ENCODE measurements around the gene KRT8. TPM values are rescaled to one million over a fixed set of nuclear protein-coding genes. Genes with fewer than 3 reads are reported as not detected.

The KRT8 gene
- total RNA-seq, 1 donor from 2014 or later: 22.8 TPM

DNA sequence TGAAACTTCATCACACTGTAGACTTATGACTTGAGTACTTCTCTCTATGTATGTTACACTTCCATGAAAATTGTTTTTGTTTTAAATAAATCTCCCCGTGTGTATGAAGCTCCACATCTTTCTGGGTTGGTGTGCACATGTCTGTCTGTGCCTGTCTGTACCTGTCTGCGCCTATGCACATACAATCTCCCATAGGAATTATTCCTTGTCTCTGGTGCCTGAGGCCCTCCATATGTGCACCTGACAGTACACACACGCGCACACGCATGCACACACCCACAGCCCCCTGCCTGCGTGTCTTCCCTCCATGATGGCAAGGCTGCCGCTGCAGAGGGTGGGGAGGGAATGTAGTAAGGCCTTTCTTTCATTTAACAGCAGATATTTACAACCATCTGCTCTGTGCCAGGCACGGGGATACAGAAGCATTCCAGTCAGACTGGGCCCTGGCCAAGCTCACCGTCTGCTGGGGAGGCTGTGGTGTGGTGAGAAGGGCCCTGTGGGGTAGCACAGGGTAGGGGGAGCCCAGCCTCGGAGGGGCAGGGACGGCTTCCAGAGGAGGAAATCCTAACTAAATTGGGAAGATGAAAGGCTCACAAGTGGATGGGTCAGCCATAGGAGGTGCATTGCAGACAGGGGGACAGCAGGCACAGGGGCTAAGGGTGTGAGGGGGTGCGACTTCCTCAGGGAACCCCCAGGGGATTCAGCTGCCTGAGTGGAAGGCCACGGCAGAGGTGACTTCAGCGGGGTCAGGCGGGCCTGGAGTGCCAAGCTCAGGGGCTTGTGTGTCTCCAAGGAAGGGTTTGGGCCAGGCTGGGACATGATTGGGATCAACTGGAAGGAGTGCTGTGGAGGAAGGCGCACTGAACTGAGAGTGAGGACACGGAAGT, 26.1 kb downstream of the KRT8 start:
- TF ChIP-seq, protein P1, sequence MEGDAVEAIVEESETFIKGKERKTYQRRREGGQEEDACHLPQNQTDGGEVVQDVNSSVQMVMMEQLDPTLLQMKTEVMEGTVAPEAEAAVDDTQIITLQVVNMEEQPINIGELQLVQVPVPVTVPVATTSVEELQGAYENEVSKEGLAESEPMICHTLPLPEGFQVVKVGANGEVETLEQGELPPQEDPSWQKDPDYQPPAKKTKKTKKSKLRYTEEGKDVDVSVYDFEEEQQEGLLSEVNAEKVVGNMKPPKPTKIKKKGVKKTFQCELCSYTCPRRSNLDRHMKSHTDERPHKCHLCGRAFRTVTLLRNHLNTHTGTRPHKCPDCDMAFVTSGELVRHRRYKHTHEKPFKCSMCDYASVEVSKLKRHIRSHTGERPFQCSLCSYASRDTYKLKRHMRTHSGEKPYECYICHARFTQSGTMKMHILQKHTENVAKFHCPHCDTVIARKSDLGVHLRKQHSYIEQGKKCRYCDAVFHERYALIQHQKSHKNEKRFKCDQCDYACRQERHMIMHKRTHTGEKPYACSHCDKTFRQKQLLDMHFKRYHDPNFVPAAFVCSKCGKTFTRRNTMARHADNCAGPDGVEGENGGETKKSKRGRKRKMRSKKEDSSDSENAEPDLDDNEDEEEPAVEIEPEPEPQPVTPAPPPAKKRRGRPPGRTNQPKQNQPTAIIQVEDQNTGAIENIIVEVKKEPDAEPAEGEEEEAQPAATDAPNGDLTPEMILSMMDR (IDR thresholded peaks at IDR 0.05): no peak
- TF ChIP-seq POLR2AphosphoS5 (IDR thresholded peaks at IDR 0.05; ENCODE audit: insufficient read depth in 1 of 2, low read depth in 1 of 2): no peak
- TF ChIP-seq POLR2A (IDR thresholded peaks at IDR 0.05): no peak
- Histone ChIP-seq H3K27ac (peak overlapping the region; percentile 88), H3K4me3 (peak overlapping the region; percentile 25 to 35), H3K27me3 (no peaks in the 10 kb centered on the region), H3K4me1 (peaks cover 52% of the 10 kb centered on the region), H3K9me3 (no peaks in the 10 kb centered on the region), H3K36me3 (no peaks in the 10 kb centered on the region)
- intact Hi-C loops (cut with DNase I): loop anchor here (5.0 to 10.0 kb wide), 2 partner anchors 296 to 504 kb away; no protein-coding TSS in a partner anchor
- DNase-seq (ENCODE audit: extremely low spot score in 2 of 2): no peak

DNA sequence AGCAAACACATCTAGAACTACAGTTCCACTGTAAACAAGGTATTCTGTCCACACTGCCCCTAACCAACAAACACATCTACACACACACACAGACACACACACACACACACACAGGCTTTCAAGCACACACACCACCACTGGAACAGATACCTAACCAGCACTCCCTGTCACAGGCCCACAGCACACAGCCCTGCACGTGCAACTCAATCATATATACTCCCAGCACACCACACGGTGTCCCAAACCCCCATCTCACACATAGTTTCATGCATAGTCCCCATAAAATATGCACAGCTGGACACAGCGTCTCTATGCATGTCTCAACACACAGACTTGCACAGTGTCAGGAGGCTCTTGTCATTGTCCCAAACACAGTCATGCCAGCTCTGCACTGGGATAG, 27.6 kb downstream of the KRT8 start:
- no peak for DNase-seq (ENCODE audit: extremely low spot score in 2 of 2)
- TF ChIP-seq, protein P1 (IDR thresholded peaks at IDR 0.05): no peak
- TF ChIP-seq POLR2AphosphoS5 (IDR thresholded peaks at IDR 0.05; ENCODE audit: insufficient read depth in 1 of 2, low read depth in 1 of 2) (no peak), POLR2A (IDR thresholded peaks at IDR 0.05) (no peak)
- H3K27me3 ChIP-seq: no peaks in the 10 kb centered on the region
- no peak overlapping the region for H3K4me3 ChIP-seq
- H3K36me3 ChIP-seq: no peaks in the 10 kb centered on the region
- peaks cover 67% of the 10 kb centered on the region for H3K4me1 ChIP-seq
- no peaks in the 10 kb centered on the region for H3K9me3 ChIP-seq
- H3K27ac ChIP-seq: peak overlapping the region; percentile 88
- intact Hi-C loops (cut with DNase I): loop anchor here (5.0 to 10.0 kb wide), 2 partner anchors 295 to 502 kb away; no protein-coding TSS in a partner anchor

DNA sequence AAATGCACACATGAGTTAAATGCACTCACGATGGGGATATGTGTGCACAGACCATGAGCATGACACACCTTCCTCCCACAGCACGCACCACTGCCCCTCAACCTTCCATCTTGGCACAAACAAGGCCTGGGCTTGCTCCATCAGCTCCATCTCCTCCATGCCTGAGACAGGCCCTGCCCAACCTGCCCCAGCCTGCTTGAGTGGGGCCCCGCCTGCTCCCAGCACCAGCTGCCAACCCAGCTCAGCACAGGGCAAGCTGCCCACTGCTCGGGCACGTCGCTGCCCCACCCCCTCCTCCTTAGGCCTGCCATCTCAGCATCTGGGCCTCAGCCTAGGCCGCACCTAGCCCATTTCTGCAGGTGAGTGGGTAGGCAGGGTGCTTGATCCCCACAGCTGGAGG, 28.5 kb downstream of the KRT8 start:
- H3K27me3 ChIP-seq: no peaks in the 10 kb centered on the region
- peak overlapping the region; percentile 99 for H3K27ac ChIP-seq
- no peak overlapping the region for H3K4me3 ChIP-seq
- H3K36me3 ChIP-seq: no peaks in the 10 kb centered on the region
- no peak for DNase-seq (ENCODE audit: extremely low spot score in 2 of 2)
- H3K4me1 ChIP-seq: peaks cover 76% of the 10 kb centered on the region
- peak; percentile 45 to 50 for TF ChIP-seq POLR2AphosphoS5 (IDR thresholded peaks at IDR 0.05; ENCODE audit: insufficient read depth in 1 of 2, low read depth in 1 of 2)
- TF ChIP-seq, protein P1 (IDR thresholded peaks at IDR 0.05): no peak
- intact Hi-C loops (cut with DNase I): loop anchor here (5.0 to 10.0 kb wide), 2 partner anchors 294 to 502 kb away; no protein-coding TSS in a partner anchor
- H3K9me3 ChIP-seq: no peaks in the 10 kb centered on the region

DNA sequence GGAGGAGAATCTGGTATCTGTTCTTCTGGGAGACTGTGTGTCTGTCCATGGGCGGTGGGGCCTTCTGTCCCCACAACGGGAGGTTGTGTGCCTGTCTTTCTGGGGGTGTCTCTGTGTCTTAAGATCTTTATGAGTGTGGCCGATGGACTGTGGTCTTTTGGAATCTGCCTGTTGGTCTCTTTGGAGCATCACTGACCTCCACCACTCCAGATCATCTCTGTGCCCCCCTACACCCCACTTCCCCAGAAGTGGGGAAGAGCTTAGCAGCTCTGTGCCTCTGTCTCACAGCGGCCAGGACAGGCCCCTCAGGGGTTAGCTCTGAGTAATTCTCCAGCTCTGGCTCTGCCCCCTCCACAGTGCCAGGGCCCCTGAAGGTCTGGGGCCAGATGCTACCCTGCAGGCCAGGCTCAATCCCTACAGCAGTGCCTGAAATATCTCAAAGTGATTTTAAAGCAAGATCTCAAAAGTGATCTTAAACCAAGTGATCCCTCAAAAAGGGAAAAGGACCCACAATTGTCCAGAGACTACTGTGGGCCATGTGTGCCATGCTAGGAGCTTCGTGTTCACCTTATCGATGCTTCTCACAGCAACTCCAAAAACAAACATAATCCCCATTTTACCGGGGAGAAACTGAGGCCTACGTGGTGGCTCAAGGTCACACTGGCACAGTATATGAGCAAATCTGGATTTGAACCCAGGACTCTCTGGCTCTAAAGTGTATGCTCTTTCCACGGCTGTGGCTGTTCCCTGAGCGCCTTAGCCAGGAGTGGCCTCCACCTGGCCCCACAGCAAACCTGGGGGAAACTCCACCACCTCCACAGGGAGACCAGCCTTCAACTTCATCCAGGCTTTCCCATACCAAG, 30.1 kb downstream of the KRT8 start:
- no peaks in the 10 kb centered on the region for H3K9me3 ChIP-seq
- H3K27ac ChIP-seq: peak overlapping the region; percentile 99
- H3K27me3 ChIP-seq: no peaks in the 10 kb centered on the region
- H3K4me3 ChIP-seq: peak overlapping the region; percentile 47 to 48
- H3K4me1 ChIP-seq: peaks cover 86% of the 10 kb centered on the region
- no peak for DNase-seq (ENCODE audit: extremely low spot score in 2 of 2)
- intact Hi-C loops (cut with DNase I): loop anchor here (5.0 to 10.0 kb wide), 2 partner anchors 293 to 500 kb away; no protein-coding TSS in a partner anchor
- H3K36me3 ChIP-seq: no peaks in the 10 kb centered on the region
- no peak for TF ChIP-seq POLR2A (IDR thresholded peaks at IDR 0.05)
- TF ChIP-seq POLR2AphosphoS5 (IDR thresholded peaks at IDR 0.05; ENCODE audit: insufficient read depth in 1 of 2, low read depth in 1 of 2): no peak
- TF ChIP-seq, protein P1 (IDR thresholded peaks at IDR 0.05): no peak
